Progenitor cell of endocrine pancreas (in vitro differentiated cells): ENCODE results near the gene SMYD1. TPM values are rescaled to one million over a fixed set of nuclear protein-coding genes. Genes with fewer than 3 reads are reported as not detected.

Experiments
- DNase-seq: peaks from one replicate; pipeline ENCODE4 v3.0.0; 2021; ENCODE audit warnings: low spot score; ENCODE audit not compliant: unreplicated experiment
- H3K27ac Mint-ChIP-seq: 2 replicates; pipeline ENCODE4 v1.8.0; 2021; ENCODE audit warnings: mild to moderate bottlenecking, moderate library complexity, mixed read lengths
- H3K27me3 Mint-ChIP-seq: 2 replicates; pipeline ENCODE4 v1.8.0; 2021; ENCODE audit warnings: mixed read lengths
- H3K36me3 Mint-ChIP-seq: 2 replicates; pipeline ENCODE4 v1.8.0; 2022; ENCODE audit warnings: mixed read lengths; ENCODE audit not compliant: insufficient read depth
- H3K4me1 Mint-ChIP-seq: 2 replicates; pipeline ENCODE4 v1.8.0; 2021; ENCODE audit warnings: low read depth, mixed read lengths
- H3K4me3 Mint-ChIP-seq: 2 replicates; pipeline ENCODE4 v1.8.0; 2021; ENCODE audit warnings: low read depth, mild to moderate bottlenecking, moderate library complexity, mixed read lengths
- H3K9me3 Mint-ChIP-seq: 2 replicates; pipeline ENCODE4 v1.8.0; 2021; ENCODE audit warnings: low read depth, mixed read lengths
- CTCF ChIP-seq: fragments of 200-600 bp; sonication (generic); IDR thresholded peaks from one replicate; pipeline ENCODE4 v1.5.0; 2021; ENCODE audit warnings: antibody characterized with exemption, mild to moderate bottlenecking; ENCODE audit not compliant: unreplicated experiment
- total RNA-seq: library from RNA; stranded (reverse); gene quantifications from 2 replicates; pipeline ENCODE4 v1.2.1, GENCODE V29; 2021

The SMYD1 gene
- total RNA-seq, 1 donor from 2014 or later, result not detected

GRCh38 chr2:88144271-88144670 lies 76.6 kb downstream of the SMYD1 start:
- TF ChIP-seq CTCF, result no peak
- DNase-seq, result no peak
- Mint-ChIP-seq H3K27me3 (peaks cover 2% of the 10 kb centered on the region), H3K36me3 (peaks cover 5% of the 10 kb centered on the region), H3K4me1 (peaks cover 2% of the 10 kb centered on the region), H3K27ac (no peak overlapping the region), H3K4me3 (no peak overlapping the region), H3K9me3 (peaks cover 35% of the 10 kb centered on the region)

- no peak for TF ChIP-seq CTCF
- no peaks in the 10 kb centered on the region for H3K4me1 Mint-ChIP-seq
- H3K27me3 Mint-ChIP-seq, result peaks cover 2% of the 10 kb centered on the region
- peaks cover 6% of the 10 kb centered on the region for H3K36me3 Mint-ChIP-seq
- peaks cover 35% of the 10 kb centered on the region for H3K9me3 Mint-ChIP-seq
- no peak overlapping the region for H3K4me3 Mint-ChIP-seq
- no peak for DNase-seq
- H3K27ac Mint-ChIP-seq, result no peak overlapping the region
Measured at GRCh38 chr2:88144914-88145497, 77.4 kb downstream of the SMYD1 start.

GRCh38 chr2:88146590-88146989 lies 79.0 kb downstream of the SMYD1 start:
- peaks cover 2% of the 10 kb centered on the region for H3K27me3 Mint-ChIP-seq
- no peak for TF ChIP-seq CTCF
- H3K9me3 Mint-ChIP-seq, result peaks cover 32% of the 10 kb centered on the region
- no peak overlapping the region for H3K27ac Mint-ChIP-seq
- H3K4me1 Mint-ChIP-seq, result no peaks in the 10 kb centered on the region
- H3K36me3 Mint-ChIP-seq, result peaks cover 6% of the 10 kb centered on the region
- DNase-seq, result no peak
- H3K4me3 Mint-ChIP-seq, result no peak overlapping the region

GRCh38 chr2:88147145-88147544 lies 79.5 kb downstream of the SMYD1 start:
- DNase-seq, result no peak
- H3K27me3 Mint-ChIP-seq, result peaks cover 2% of the 10 kb centered on the region
- H3K36me3 Mint-ChIP-seq, result peaks cover 6% of the 10 kb centered on the region
- TF ChIP-seq CTCF, result no peak
- H3K9me3 Mint-ChIP-seq, result peaks cover 31% of the 10 kb centered on the region
- no peak overlapping the region for H3K4me3 Mint-ChIP-seq
- no peaks in the 10 kb centered on the region for H3K4me1 Mint-ChIP-seq
- no peak overlapping the region for H3K27ac Mint-ChIP-seq

- H3K27me3 Mint-ChIP-seq, result no peaks in the 10 kb centered on the region
- H3K36me3 Mint-ChIP-seq, result peaks cover 4% of the 10 kb centered on the region
- H3K27ac Mint-ChIP-seq, result no peak overlapping the region
- no peaks in the 10 kb centered on the region for H3K4me1 Mint-ChIP-seq
- peaks cover 33% of the 10 kb centered on the region for H3K9me3 Mint-ChIP-seq
- no peak overlapping the region for H3K4me3 Mint-ChIP-seq
- no peak for TF ChIP-seq CTCF
- DNase-seq, result no peak
Measured at GRCh38 chr2:88148929-88149438, 81.4 kb downstream of the SMYD1 start.
